Hair follicle dermal papilla cell (primary cell): ENCODE data around the gene FOSL2. TPM values are rescaled to one million over a fixed set of nuclear protein-coding genes. Genes with fewer than 3 reads are reported as not detected.

Experiments used
- small RNA-seq: library from RNA; depleted of rRNA; stranded (forward); fragments of <200 nt; gene quantifications from one replicate; pipeline ENCODE3, GENCODE V24; 2012
- total RNA-seq: library from RNA; depleted of rRNA; stranded (reverse); fragments of >200 nt; gene quantifications from 2 replicates; pipeline ENCODE4 v1.2.3, GENCODE V29; 2012

The FOSL2 gene
- total RNA-seq: 361 and 426 TPM in 2 replicates

DNA sequence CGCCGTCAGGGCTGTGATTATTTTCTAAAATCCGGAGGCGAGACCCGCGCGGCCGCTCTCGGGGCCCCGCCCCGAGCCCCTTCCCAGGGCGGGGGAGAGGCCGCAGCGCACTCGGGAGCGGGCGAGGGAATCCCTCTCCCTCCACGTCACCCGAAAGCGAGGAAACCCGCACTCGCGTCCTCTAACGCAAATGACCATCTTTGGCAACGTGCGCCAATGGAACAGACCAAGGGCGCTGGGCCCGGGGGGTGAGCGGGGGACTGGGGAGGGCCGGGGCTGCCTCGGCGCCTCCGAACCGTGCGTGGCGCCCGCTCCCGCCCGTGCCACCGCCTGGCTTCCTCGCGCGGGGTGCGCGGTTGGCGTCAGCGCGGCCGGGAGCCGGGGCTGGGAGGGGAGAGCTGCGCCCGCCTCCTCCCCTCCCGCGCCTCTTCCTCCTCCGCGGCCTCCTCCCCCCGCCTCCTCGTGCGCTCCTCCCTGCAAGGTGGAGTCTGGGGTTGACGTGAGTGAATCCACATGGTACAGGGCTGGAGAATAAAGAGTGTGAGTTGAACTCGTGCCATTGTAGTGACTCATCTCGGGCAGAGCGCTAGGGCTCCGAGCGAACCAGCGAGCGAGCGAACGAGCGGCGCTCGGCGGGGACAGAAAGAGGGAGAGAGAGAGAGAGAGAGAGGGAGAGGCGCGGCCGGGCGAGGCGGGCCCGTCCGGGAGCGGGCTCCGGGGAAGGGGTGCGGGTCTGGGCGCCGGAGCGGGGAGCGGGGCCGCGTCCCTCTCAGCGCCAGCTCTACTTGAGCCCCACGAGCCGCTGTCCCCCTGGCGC, at the start of gene FOSL2:
Gene FOSL2 (plus strand): TSS at position 562 of the 817 bp plus-strand sequence. CDS start 863 bp downstream, outside the sequence.

Small RNA genes lying within 50 kb of the gene (small RNA-seq; reads per million reads assigned to genes)
- gene AC104695.3: 0.71 reads per million, percentile 8 among the genes with 10 or more reads in this experiment
- gene SNRPGP7: not detected

Other genes starting within 250 kb of the FOSL2 start
- gene PLB1, start 103.2 kb downstream of the FOSL2 start, total RNA-seq: 1.8 and 2.6 TPM in 2 replicates